Measurements from ENCODE around the gene SLC10A7. TPM values are rescaled to one million over a fixed set of nuclear protein-coding genes. Genes with fewer than 3 reads are reported as not detected.

SLC10A7 gene
- total RNA-seq, 1 experiment from 2014 or later: 23.3 TPM

DNA sequence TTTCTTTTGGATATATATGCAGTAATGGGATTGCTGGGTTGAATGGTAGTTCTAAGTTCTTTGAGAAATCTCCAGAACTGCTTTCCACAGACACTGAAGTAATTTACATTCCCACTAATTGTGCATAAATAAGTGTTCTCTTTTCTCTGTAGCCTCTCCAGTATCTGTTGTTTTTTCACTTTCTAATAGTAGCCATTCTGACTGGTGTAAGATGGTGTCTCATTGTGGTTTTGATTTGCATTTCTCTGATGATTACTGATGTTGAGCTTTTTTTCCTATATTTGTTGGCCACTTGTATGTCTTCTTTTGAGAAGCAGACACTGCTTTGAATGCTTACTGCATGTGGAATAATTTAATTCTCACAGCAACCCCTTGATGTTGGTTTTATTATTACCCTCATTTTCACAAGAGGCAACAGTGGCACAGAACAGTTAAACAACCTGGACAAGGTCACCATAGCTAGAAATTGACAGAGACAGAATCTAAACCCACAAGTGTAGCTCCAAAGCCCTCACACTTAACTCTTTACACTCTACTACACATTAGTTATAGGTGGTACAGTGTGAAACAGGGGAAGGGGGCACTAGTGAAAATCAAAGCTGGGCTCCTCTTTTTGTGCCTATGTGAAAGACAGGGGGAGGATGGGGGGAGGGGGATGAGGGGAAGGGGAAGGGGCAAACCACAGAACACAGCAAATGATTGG is 211.3 kb downstream of the SLC10A7 start:
- no peaks in the 10 kb centered on the region for H3K27me3 ChIP-seq
- peak overlapping the region; percentile 80; the same call in 1 of the 2 replicates for H3K27ac ChIP-seq
- peaks cover 18% of the 10 kb centered on the region for H3K4me1 ChIP-seq
- H3K9me3 ChIP-seq (replicated peaks): no peaks in the 10 kb centered on the region
- DNase-seq: no peak
- no peak overlapping the region for H3K4me3 ChIP-seq
- H3K36me3 ChIP-seq: no peaks in the 10 kb centered on the region

DNA sequence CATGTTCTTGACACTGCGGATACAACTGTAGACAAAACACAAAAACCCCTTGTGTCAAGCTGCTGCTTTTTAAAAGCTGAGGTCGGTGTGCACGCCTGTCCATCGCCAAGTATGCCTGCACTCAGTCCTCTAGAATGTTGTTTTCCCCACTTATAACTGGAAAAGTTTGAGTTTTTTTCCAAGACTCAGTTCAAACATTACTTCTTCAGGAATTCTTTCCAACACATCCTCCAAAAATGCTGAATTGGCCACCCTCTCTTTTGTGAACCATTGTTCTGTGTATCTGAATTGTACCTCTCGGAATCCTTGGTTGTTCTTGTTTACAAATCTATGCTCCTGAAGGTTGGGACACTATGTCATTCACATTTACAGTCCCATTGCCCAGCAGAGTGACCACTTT is 212.8 kb downstream of the SLC10A7 start:
- peaks cover 16% of the 10 kb centered on the region for H3K4me1 ChIP-seq
- no peaks in the 10 kb centered on the region for H3K27me3 ChIP-seq
- H3K36me3 ChIP-seq: no peaks in the 10 kb centered on the region
- no peak overlapping the region for H3K27ac ChIP-seq
- H3K9me3 ChIP-seq (replicated peaks): no peaks in the 10 kb centered on the region
- DNase-seq: no peak
- H3K4me3 ChIP-seq: no peak overlapping the region

DNA sequence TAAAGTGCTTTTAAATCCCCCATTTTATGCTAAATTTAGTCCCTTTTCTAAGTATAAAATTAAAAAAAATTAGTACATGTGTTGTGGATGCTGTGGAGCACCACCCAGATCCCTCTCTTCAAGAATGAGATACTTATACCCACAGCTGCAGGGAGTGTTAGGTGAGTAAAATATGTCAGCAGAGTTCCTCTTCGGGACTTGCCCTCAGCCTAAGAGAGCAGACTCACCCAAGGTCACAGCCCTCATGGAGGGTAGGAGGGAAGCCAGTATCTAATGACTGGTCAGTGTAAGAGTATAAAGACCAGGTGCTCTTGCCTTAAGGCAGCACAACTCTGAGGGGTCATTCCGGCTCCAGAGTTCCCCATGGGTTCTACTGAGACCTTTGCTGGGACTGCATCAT is 218.9 kb downstream of the SLC10A7 start:
- H3K27ac ChIP-seq: no peak overlapping the region

DNA sequence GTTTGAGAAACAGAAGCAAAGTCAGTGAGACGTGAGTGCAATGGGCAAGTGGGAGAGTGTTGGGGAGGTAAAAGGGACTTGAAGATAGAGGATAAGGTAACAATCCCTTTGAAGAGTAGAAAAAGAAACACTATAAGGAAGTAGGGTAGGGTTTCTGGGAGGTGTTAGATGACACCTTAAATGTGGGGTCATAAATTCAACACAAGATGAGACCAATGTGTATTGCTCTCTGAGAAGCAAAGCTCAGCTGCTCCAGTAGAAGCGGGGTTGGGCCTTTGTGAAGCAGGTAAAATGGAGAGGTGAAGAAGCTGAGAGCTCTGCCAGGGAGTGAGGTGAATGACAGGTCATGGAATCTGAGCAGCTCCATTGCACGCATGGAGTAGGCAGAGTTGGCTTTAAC is 222.1 kb downstream of the SLC10A7 start:
- no peaks in the 10 kb centered on the region for H3K4me1 ChIP-seq
- H3K4me3 ChIP-seq: no peak overlapping the region
- no peak overlapping the region for H3K27ac ChIP-seq
- H3K36me3 ChIP-seq: no peaks in the 10 kb centered on the region
- H3K27me3 ChIP-seq: no peaks in the 10 kb centered on the region
- H3K9me3 ChIP-seq (replicated peaks): no peaks in the 10 kb centered on the region
- DNase-seq: no peak

More for the DNA sequence above, 218.9 kb downstream of the SLC10A7 start:
- no peak for DNase-seq
- no peaks in the 10 kb centered on the region for H3K4me1 ChIP-seq
- no peak overlapping the region for H3K4me3 ChIP-seq
- H3K9me3 ChIP-seq (replicated peaks): no peaks in the 10 kb centered on the region
- no peaks in the 10 kb centered on the region for H3K27me3 ChIP-seq
- H3K36me3 ChIP-seq: no peaks in the 10 kb centered on the region

DNA sequence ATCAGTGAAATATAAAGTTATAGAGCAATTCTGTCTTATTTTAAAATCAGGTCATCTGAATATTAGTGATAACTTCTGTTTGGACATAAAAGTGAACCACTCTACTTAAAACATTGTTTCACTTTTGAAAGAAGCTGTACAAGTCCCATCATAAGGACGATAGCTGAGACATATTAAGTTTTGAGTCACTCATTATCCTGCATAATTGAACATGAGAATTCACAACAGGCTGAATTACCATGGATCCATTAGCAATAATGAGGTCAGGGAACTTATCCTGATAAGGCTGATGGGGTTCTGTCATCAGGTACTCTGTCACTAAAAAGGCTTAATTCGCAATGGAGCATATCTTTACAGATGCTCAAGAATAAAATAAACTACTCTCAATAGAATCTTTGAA is 227.0 kb downstream of the SLC10A7 start:
- Histone ChIP-seq H3K4me1 (no peaks in the 10 kb centered on the region), H3K27ac (no peak overlapping the region), H3K4me3 (no peak overlapping the region), H3K9me3 (replicated peaks) (no peaks in the 10 kb centered on the region), H3K27me3 (no peaks in the 10 kb centered on the region), H3K36me3 (no peaks in the 10 kb centered on the region)
- DNase-seq: no peak

DNA sequence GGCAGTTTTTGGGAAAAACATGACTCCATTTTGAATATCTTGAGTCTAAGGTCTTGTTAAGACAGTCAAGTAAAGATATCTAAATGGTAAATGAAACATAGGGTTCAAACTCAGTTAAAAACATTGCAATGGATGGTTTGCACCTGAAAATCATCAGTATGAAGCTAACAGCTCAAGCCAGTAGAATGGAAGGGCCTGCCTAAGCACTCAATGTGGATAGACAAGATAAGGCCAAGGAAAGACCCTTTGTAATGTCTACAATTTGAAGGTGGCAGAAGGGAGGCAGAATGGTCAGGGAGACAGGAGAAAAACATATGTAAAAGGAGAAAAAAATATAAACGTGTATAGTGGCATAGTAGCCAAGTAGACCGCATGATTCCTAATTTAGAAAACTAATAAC is 229.2 kb downstream of the SLC10A7 start:
- H3K27me3 ChIP-seq: no peaks in the 10 kb centered on the region
- no peak for DNase-seq
- H3K36me3 ChIP-seq: no peaks in the 10 kb centered on the region
- H3K4me1 ChIP-seq: no peaks in the 10 kb centered on the region
- no peak overlapping the region for H3K4me3 ChIP-seq
- no peak overlapping the region for H3K27ac ChIP-seq
- no peaks in the 10 kb centered on the region for H3K9me3 ChIP-seq (replicated peaks)

DNA sequence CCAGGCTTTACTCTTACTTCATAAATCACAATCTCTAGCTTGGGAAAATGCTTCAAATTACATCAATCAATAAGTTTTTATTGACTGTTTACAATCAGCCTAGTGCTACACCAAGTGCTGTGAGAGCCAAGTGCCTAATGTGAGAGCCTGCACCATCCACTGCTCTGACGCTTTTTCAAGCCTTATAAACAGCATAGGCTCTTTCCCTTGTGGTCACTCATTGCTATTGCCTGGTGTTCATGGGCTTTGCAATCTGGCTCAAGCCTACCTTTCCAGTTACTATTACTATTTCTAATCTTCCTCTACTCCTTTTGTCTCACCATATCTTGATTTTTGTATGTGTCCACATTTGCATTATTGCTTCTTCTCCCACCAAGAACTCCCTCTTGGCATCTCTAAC is 230.4 kb downstream of the SLC10A7 start:
- H3K9me3 ChIP-seq (replicated peaks): no peaks in the 10 kb centered on the region
- H3K4me3 ChIP-seq: no peak overlapping the region
- no peaks in the 10 kb centered on the region for H3K27me3 ChIP-seq
- DNase-seq: no peak
- no peak overlapping the region for H3K27ac ChIP-seq
- no peaks in the 10 kb centered on the region for H3K36me3 ChIP-seq
- no peaks in the 10 kb centered on the region for H3K4me1 ChIP-seq

DNA sequence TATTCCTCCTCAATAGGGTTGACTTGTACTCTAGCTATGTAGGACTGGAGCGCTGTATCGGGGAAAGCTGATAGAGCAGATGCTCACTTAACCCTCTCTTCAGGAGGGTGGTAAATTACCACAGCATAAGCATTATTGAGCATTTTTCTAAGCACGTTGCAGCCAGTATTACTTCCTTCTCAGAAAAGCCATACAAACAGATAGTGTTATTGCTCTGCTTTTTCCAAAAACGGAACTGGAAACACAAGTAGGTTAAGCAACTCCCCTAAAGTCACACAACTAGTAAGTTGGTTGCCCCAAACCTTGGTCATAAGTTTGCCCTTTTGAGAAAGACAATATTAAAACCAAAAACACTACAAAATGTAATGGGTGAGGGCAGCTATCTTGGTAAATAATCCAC is 233.5 kb downstream of the SLC10A7 start:
- DNase-seq: no peak
- Histone ChIP-seq H3K4me3 (no peak overlapping the region), H3K36me3 (no peaks in the 10 kb centered on the region), H3K27ac (no peak overlapping the region), H3K27me3 (no peaks in the 10 kb centered on the region), H3K9me3 (replicated peaks) (no peaks in the 10 kb centered on the region), H3K4me1 (no peaks in the 10 kb centered on the region)

DNA sequence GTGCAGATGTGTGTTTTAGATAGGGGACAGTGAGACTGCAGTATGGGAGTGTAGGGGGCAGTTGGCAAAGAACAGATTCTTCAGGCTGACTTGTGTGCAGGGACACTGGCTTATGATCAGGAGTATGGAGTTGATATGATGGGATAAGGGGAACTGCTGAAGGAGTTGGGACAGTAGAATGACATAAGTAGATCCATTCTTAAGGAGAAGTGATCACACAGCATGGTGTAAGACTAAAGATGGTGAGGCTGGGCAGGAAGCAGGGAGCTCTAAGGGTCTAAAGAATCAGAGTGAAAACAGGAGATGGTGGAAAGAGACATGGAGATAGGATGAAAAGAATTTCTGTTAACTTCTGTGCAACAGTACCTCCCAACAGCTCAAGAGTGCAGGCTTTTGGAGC is 236.7 kb downstream of the SLC10A7 start:
- no peaks in the 10 kb centered on the region for H3K9me3 ChIP-seq (replicated peaks)
- no peaks in the 10 kb centered on the region for H3K36me3 ChIP-seq
- no peak overlapping the region for H3K4me3 ChIP-seq
- no peak overlapping the region for H3K27ac ChIP-seq
- H3K27me3 ChIP-seq: no peaks in the 10 kb centered on the region
- no peaks in the 10 kb centered on the region for H3K4me1 ChIP-seq
- DNase-seq: no peak

DNA sequence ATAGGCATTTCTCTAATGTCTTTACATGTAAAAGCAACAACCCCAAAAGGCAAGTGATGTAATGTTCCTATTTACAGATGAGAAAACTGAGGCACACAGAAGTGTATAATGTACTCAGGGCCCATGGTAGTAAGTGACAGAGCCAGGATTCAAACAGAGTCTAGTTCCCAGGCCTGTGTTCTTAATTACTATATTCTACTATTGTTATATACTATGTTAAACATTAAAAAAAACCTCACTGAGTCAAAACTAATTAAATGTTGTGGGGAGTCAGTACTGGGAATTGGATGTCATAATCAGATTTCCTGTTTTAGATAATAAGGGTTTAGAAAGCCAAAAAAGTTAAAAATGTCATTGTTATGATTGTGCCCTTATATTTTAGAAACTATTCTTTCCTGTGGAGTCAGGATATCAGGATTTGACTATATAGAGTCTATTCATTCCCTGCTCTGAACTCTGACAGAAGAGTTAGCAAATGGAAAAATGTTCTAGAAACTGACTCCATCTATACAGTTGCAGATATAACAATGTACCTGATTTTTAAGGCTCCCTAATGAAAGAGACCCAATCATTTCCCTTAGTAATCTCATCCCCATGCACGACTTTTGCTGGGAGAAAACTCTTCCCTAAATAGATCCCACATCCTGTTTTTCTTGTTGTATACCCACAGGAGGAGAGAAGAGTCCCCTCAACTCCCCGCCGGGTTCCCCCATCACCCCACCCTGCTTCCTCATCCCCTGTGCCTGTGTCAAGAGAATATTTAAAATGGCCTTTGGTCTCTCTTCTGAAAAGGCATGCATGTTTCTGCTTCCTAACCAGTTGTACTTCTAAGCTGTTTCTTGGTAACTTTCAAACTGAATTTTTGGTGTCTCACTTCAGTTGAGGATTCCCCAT is 237.7 kb downstream of the SLC10A7 start:
- Histone ChIP-seq H3K27me3 (no peaks in the 10 kb centered on the region), H3K4me3 (no peak overlapping the region), H3K36me3 (no peaks in the 10 kb centered on the region), H3K9me3 (replicated peaks) (no peaks in the 10 kb centered on the region), H3K4me1 (no peaks in the 10 kb centered on the region), H3K27ac (no peak overlapping the region)
- no peak for DNase-seq

DNA sequence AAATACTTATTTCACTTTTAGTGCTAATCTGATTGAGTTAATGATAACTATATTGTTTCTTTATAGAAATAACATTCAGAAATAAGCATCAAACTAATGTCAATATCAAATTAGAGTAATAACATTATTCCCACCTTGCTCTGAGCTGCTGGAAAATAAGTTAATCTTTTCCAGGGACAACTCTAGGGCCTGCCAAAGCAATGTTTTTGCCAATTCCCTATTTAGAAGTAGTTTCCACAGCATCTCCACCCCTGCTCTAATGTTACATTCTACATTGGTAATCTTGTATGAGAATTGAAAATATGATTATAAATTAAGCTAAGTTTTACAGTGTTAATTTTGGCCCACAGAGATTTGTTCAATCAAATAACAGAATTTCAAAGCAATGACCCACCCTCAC is 239.1 kb downstream of the SLC10A7 start:
- H3K36me3 ChIP-seq: no peaks in the 10 kb centered on the region
- H3K4me1 ChIP-seq: no peaks in the 10 kb centered on the region
- no peaks in the 10 kb centered on the region for H3K27me3 ChIP-seq
- DNase-seq: no peak
- no peak overlapping the region for H3K4me3 ChIP-seq
- H3K9me3 ChIP-seq (replicated peaks): no peaks in the 10 kb centered on the region
- no peak overlapping the region for H3K27ac ChIP-seq

DNA sequence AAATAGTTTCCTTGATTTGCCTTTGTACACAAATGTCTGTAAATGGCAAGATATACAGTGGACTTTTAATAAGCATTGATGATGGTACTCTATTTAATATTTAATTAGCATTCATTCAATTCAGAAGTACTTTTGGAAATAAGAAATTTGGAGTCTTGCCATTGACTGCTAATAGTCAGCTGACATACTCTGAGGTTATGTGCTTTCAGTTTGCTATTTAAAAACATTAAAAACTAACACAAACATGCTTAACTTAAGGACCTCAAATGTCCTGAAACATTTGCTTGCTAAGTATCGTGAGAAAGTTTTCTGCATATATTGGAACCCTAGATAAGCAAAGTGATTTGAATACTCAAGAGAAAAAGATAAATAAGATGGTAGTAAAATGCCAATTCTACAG is 242.8 kb downstream of the SLC10A7 start:
- no peaks in the 10 kb centered on the region for H3K9me3 ChIP-seq (replicated peaks)
- H3K36me3 ChIP-seq: no peaks in the 10 kb centered on the region
- no peak overlapping the region for H3K27ac ChIP-seq
- H3K27me3 ChIP-seq: no peaks in the 10 kb centered on the region
- H3K4me3 ChIP-seq: no peak overlapping the region
- no peaks in the 10 kb centered on the region for H3K4me1 ChIP-seq
- DNase-seq: no peak

DNA sequence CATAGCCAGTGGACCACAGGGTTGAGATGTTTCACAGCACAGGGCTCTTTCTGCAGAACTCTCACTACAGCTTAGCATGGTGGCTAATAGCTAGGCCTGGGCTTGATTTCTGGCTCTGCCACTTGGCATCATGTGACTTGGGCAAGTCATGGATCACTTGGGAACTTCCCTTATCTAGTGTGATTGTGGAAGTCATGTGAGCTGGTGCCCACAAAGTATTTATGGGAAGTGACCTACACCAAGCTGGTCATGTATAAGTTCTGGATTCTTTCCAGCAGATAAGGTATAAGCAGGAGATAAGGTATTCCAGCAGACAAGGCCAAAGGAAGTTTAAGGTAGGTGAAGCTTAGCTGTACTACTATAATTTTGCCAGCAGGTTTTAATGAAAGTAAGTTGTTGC is 246.4 kb downstream of the SLC10A7 start:
- Histone ChIP-seq H3K27me3 (no peaks in the 10 kb centered on the region), H3K4me3 (no peak overlapping the region), H3K27ac (no peak overlapping the region), H3K9me3 (replicated peaks) (no peaks in the 10 kb centered on the region), H3K4me1 (no peaks in the 10 kb centered on the region), H3K36me3 (no peaks in the 10 kb centered on the region)
- DNase-seq: no peak

DNA sequence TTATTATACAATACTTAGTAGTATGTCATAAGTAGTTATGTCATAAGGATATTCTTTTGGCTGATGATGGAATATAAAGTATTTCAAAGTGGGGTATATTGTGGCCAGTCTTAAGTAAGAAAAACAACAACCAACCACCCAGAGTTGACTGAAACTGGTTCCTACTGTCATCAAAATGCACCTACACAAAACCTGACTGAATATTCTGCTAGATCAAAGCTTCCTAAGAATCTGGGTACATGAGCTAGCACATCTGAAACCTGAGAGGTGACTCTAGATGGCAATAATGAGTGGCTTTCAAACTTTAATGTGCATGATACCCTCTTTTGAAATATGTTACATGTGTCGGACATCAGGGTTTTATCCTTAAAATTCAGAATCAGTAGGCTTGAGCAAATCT is 247.0 kb downstream of the SLC10A7 start:
- Histone ChIP-seq H3K27ac (no peak overlapping the region), H3K4me1 (no peaks in the 10 kb centered on the region), H3K4me3 (no peak overlapping the region), H3K9me3 (replicated peaks) (no peaks in the 10 kb centered on the region), H3K36me3 (no peaks in the 10 kb centered on the region), H3K27me3 (no peaks in the 10 kb centered on the region)
- no peak for DNase-seq

DNA sequence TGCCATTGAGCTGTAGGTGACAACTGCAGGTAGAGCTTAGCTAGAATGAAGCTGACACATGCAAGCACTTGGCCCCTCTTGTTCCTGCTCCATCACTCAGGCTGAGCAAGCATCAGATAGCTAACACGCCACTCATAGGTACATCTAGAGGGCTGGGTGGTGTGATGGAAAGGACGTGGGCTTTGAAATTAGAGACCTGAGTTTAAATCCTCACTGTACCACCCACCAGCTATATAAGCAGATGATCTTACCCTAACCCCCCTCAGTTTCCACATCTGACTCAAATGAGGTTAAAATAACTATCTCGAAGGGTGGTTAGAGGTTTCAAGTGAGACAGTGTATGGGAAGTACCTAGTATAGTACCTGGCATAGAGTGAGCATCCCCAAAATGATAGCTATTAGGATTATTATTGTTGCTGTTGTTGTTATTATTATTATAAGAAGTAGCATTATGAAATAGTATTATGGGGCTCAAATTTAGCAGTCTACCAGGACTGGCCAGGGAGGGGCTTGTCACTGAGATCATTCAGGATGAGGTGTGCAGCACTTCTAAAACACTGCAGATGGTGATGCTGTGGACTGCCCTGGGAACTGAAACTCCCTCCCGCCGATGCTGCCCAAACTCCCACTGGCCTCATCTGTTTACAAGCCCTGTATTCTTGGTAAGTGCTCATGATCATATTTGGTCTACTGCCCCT is 248.4 kb downstream of the SLC10A7 start:
- no peak overlapping the region for H3K27ac ChIP-seq
- no peak for DNase-seq
- no peaks in the 10 kb centered on the region for H3K36me3 ChIP-seq
- H3K4me1 ChIP-seq: no peaks in the 10 kb centered on the region
- no peak overlapping the region for H3K4me3 ChIP-seq
- H3K9me3 ChIP-seq (replicated peaks): no peaks in the 10 kb centered on the region
- H3K27me3 ChIP-seq: no peaks in the 10 kb centered on the region

All from SJCRH30 (cell line).